GM12865 (cell line): Measurements from ENCODE around the gene GPR152.

Experiments used
- DNase-seq: peaks from one replicate; pipeline ENCODE4 v3.0.0; 2010; ENCODE audit warnings: low read depth
- H3K4me3 ChIP-seq: 2 replicates; pipeline ENCODE4 v1.5.1; 2011; ENCODE audit warnings: mild to moderate bottlenecking, low read depth, low read length, control low read depth
- TF ChIP-seq, protein P1 (sequence below): IDR thresholded peaks from 2 replicates; pipeline ENCODE4 v1.5.1; 2011; ENCODE audit warnings: low read length, control low read depth, low read depth, inconsistent platforms; ENCODE audit not compliant: insufficient read depth; ENCODE audit errors: missing control alignments

Gene GPR152

DNA sequence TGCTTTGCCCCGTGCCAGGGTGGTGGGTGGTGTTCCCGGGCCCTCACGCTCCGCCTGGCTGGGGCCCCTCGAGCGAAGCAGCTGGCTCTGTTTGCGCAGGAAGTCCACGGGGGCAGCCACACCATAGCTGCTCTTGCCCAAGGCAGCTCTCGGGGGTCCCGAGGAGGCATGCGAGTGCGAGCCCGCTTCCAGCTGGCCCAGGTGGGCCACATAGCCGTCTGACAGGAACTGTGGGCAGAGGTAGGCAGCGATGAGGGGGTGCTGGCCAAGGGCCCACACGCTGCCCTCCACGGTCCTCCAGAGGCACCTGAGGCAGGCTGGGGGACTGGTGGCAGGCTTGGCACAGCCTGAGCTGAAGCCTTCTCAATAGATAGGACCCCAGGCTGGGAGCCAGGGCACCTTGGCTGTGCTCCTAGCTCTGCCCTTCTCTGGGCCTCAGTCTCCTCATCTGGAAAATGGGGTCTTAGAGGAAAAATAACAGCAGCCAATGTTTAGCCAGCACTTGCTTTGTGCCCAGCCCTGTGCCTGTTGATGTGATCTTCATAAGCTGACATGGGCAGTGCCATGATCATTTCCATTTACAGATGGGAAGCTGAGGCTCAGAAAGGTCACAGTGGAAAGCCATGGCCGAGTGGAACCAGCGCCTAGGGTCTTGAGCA is 39.7 kb upstream of the GPR152 start:
- no peak overlapping the region for H3K4me3 ChIP-seq
- DNase-seq = no peak
- TF ChIP-seq, protein P1, sequence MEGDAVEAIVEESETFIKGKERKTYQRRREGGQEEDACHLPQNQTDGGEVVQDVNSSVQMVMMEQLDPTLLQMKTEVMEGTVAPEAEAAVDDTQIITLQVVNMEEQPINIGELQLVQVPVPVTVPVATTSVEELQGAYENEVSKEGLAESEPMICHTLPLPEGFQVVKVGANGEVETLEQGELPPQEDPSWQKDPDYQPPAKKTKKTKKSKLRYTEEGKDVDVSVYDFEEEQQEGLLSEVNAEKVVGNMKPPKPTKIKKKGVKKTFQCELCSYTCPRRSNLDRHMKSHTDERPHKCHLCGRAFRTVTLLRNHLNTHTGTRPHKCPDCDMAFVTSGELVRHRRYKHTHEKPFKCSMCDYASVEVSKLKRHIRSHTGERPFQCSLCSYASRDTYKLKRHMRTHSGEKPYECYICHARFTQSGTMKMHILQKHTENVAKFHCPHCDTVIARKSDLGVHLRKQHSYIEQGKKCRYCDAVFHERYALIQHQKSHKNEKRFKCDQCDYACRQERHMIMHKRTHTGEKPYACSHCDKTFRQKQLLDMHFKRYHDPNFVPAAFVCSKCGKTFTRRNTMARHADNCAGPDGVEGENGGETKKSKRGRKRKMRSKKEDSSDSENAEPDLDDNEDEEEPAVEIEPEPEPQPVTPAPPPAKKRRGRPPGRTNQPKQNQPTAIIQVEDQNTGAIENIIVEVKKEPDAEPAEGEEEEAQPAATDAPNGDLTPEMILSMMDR = no peak

DNA sequence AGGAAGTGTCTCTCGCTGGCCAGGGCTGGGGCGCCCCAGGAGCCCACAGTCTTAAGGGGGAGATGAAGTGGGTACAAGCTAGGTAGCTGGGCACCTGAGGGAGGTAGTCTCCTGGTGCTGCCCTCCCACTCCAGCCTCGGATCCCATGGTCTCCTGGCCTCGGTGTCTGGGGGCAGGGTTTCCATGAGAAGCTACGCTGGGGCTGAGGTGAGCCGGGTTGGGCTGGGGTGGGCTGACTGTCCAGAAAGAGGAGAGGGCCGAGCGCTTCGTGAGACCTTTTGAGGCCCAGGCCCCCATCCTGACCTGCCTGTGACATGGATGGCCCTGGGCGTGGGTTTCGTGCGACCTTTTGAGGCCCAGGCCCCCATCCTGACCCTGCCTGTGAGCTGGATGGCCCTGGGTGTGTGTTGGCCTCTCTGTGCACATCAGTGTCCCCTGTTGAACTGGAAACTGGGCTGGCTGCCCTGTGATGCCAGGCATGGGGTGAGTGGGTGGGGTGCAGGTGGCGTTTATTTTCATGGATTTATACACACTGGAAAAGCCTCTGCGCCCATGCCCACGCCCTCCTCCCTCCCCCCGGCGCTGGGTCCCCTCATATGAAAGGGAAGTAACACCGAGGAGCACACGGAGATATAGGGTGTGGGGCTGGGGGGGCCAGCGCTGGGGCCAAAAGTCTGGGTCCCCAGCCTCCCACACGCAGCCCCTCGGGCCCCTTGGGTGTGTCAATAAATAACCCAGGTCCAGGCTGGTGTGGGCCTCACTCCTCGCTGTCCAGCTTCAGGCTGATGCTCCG is 38.9 kb upstream of the GPR152 start:
- no peak for DNase-seq
- TF ChIP-seq, protein P1 = no peak
- H3K4me3 ChIP-seq = no peak overlapping the region

DNA sequence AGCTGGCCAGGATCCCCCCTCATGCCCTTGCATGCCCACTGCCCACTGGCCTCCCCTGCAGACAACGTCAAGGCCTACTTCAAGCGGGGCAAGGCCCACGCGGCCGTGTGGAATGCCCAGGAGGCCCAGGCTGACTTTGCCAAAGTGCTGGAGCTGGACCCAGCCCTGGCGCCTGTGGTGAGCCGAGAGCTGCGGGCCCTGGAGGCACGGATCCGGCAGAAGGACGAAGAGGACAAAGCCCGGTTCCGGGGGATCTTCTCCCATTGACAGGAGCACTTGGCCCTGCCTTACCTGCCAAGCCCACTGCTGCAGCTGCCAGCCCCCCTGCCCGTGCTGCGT is 38.2 kb upstream of the GPR152 start:
- no peak for DNase-seq
- TF ChIP-seq, protein P1 = no peak
- H3K4me3 ChIP-seq = no peak overlapping the region

DNA sequence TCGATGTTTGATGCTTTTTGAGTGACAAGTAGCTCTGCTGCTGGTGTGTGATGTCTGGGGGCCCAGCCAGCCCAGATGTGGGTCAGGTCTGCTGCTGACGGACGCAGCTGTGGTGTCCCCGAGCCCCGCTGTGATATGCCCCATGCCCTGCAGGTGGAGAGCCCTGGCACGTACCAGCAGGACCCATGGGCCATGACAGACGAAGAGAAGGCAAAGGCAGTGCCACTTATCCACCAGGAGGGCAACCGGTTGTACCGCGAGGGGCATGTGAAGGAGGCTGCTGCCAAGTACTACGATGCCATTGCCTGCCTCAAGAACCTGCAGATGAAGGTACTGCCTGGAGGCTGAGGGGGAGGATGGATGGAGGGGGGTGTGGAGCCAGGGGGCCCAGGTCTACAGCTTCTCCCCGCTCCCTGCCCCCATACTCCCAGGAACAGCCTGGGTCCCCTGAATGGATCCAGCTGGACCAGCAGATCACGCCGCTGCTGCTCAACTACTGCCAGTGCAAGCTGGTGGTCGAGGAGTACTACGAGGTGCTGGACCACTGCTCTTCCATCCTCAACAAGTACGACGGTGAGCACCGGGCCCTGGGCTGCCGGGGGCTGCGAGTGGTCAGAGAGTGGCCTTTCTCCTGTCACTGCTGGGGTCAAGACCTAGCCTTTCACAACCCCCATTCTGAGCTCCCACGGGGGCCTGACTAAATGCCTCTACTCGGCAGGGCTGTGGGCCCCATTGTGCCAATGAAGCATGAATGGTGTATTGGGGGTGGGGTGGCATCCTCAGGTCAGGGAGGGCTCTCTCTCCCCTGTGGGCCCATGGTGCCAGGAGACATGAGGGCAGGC is 37.6 kb upstream of the GPR152 start:
- DNase-seq = no peak
- TF ChIP-seq, protein P1 = no peak

DNA sequence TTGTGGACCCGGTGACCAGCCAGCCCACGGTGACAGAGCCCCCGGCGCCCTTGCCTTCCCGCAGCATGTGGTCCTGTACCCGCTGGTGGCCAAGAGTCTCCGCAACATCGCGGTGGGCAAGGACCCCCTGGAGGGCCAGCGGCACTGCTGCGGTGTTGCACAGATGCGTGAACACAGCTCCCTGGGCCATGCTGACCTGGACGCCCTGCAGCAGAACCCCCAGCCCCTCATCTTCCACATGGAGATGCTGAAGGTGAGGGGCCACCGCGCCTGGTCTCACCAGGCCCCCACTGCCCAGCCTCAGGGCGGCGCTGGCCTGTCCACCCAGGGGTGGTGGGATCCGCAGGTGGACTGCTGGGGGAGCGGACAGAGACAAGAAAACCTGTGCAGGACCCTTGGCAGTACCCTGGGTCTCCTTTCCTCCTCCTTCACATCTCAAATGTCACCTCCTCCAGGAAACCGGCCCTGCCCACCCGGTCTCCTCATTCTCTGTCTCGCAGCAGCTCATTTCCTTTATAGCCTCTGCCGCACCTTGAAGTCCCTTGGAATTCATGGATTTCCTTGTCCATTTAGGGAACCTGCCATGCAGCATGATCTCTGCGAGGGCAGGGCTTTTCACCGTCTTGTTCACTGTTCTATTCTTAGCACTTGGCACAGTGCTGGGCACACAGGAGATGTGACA is 36.8 kb upstream of the GPR152 start:
- no peak overlapping the region for H3K4me3 ChIP-seq
- TF ChIP-seq, protein P1 = no peak
- no peak for DNase-seq

More for the DNA sequence above, 37.6 kb upstream of the GPR152 start:
- H3K4me3 ChIP-seq = no peak overlapping the region

DNA sequence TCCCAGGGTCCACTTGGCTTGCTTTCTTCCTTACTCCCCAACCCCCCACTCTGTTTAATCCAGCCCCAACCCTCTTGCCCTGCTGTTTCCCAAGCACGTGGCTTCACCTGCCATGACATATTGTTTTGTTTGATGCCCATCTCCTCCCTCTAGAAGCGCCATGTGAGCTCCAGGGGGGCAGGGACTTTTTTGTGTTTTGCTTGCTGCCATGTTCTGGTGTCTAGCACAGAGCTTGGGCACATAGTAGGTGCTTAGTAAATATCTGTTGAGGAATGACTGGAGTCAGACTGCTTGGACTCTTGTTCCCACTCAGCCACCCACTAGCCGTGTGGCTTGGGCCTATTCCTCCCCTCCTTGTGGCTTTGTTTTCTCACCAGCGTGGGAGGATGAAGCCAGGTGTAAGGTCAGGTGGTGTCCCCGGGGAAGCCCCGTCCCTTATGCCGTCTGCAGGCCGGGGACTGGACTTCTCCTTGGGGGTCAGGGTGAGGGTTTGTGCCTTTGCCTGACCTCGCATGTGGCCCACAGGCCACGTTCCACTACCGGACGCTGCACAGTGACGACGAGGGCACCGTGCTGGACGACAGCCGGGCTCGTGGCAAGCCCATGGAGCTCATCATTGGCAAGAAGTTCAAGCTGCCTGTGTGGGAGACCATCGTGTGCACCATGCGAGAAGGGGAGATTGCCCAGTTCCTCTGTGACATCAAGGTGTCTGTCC is 34.1 kb upstream of the GPR152 start:
- peak; percentile 90 for DNase-seq
- TF ChIP-seq, protein P1 = no peak
- H3K4me3 ChIP-seq = peak overlapping the region; percentile 38

DNA sequence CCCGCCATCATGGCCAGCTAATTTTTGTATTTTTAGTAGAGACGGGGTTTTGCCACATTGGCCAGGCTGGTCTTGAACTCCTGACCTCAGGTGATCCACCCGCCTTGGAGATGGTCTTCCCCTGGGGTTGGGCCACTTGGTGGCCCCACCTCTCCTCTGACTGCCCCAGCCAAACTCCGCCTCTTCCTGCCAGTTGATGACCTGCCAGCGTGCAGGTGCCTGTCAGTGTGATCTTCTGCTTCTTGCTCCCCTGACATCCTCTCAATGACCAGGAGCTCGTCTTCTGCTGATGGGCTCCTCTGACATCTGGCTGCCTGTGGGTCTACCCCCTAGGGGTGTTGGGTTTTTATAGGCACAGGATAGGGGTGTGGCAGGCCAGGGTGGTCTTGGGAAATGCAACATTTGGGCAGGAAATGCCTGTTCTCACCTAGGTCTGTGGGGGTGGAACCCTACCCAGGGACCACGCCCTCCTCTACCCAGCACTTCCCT is 33.4 kb upstream of the GPR152 start:
- peak overlapping the region; percentile 10 for H3K4me3 ChIP-seq
- peak; percentile 91 for DNase-seq
